ENCODE measurements around the gene SASH1. TPM values are rescaled to one million over a fixed set of nuclear protein-coding genes. Genes with fewer than 3 reads are reported as not detected.
A peak's percentile ranks its signal among the peaks of the same experiment; 100 is the strongest.

Gene SASH1
- total RNA-seq, 5 donors from 2014 or later (not counting 1 experiment from before 2014, with no cell fraction given): 0.26 to 5.5 (median 0.95) TPM

DNA sequence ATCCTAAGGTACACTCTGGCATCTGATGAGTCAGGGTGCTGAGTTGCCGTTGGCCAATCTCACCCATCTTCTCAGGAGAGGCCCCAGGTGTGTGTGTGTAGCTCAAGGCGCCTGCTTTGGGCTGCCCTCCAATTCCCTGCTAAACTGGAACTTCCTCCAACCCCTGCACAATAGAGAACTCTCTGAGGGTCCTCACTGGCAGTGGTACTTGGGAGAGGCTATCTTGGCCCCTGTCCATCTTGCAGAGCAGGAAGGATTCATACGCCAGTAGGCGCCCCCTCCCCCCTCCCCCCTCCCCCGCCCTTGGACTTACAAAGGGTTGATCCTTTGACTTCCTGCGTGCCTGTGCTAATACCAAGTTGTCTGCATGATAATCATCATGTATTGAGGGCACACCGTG is 173.6 kb downstream of the SASH1 start:
- Histone ChIP-seq H3K4me3 (ENCODE audit: control insufficient read depth in 1 of 2, extremely low read depth in 1 of 2, low read length in 1 of 2) (no peak overlapping the region), H3K27me3 (replicated peaks in 1 of 2; ENCODE audit: control insufficient read depth in 2 of 2, extremely low read depth in 1 of 2, insufficient read depth in 2 of 2, low read length in 1 of 2) (peaks cover 0 to 23% of the 10 kb centered on the region in 2 experiments), H3K4me1 (ENCODE audit: control insufficient read depth in 1 of 2, extremely low read depth in 1 of 2, insufficient read depth in 2 of 2, low read length in 2 of 2) (no peaks in the 10 kb centered on the region), H3K27ac (ENCODE audit: low read length) (no peak overlapping the region), H3K9me3 (no peaks in the 10 kb centered on the region), H3K36me3 (ENCODE audit: control insufficient read depth in 2 of 2, extremely low read depth in 1 of 2, insufficient read depth in 1 of 2, low read length in 1 of 2) (no peaks in the 10 kb centered on the region)
- no peak overlapping the region for H3K27ac Mint-ChIP-seq
- CTCF ChIA-PET: no interaction called here
- H3K36me3 Mint-ChIP-seq: no peaks in the 10 kb centered on the region
- 89% methylated on average over 3 of the region's 7 CpGs for WGBS (ENCODE audit: insufficient coverage)
- POLR2A ChIA-PET: no interaction called here
- no peak overlapping the region for H3K4me3 Mint-ChIP-seq
- H3K9me3 Mint-ChIP-seq: no peaks in the 10 kb centered on the region
- no peak for ATAC-seq (replicated peaks in 1 of 4)
- H3K4me1 Mint-ChIP-seq: no peaks in the 10 kb centered on the region
- no peak for DNase-seq
- H3K27me3 Mint-ChIP-seq: peaks cover 10 to 25% of the 10 kb centered on the region in 2 donors

DNA sequence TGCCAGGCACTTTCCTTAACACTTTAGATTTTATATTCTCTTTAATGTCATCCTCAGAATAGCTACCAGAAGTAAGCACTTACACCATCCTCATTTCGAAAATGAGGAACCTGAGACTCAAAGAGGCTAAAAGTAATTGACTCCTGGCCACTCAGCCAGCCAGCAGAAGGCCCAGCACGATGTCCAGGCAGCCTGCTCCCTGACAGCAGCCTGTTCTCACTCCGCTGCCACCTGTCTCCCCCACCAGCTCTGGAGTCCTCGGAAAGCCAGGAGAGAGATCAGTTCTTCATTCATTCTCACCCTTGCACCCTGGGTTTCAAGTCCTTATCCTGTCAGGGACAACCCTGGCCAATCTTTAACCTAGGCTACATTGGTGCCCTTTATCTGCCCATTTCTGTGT is 174.0 kb downstream of the SASH1 start:
- ChIA-PET POLR2A (no interaction called here), CTCF (no interaction called here)
- H3K27ac ChIP-seq (ENCODE audit: low read length): no peak overlapping the region
- DNase-seq (no peak), ATAC-seq (replicated peaks in 1 of 4) (no peak)
- H3K4me3 ChIP-seq (ENCODE audit: control insufficient read depth in 1 of 2, extremely low read depth in 1 of 2, low read length in 1 of 2): no peak overlapping the region
- H3K4me1 ChIP-seq (ENCODE audit: control insufficient read depth in 1 of 2, extremely low read depth in 1 of 2, insufficient read depth in 2 of 2, low read length in 2 of 2): no peaks in the 10 kb centered on the region
- no peak overlapping the region for H3K27ac Mint-ChIP-seq
- 59% methylated on average over 4 of the region's 4 CpGs for WGBS (ENCODE audit: insufficient coverage)
- no peaks in the 10 kb centered on the region for H3K9me3 ChIP-seq
- no peaks in the 10 kb centered on the region for H3K9me3 Mint-ChIP-seq
- peaks cover 10 to 23% of the 10 kb centered on the region in 2 donors for H3K27me3 Mint-ChIP-seq
- peaks cover 0 to 2% (median 0%) of the 10 kb centered on the region in 3 donors for H3K4me1 Mint-ChIP-seq
- peaks cover 0 to 23% of the 10 kb centered on the region in 2 experiments for H3K27me3 ChIP-seq (replicated peaks in 1 of 2; ENCODE audit: control insufficient read depth in 2 of 2, extremely low read depth in 1 of 2, insufficient read depth in 2 of 2, low read length in 1 of 2)
- H3K36me3 Mint-ChIP-seq: no peaks in the 10 kb centered on the region
- H3K4me3 Mint-ChIP-seq: no peak overlapping the region
- no peaks in the 10 kb centered on the region for H3K36me3 ChIP-seq (ENCODE audit: control insufficient read depth in 2 of 2, extremely low read depth in 1 of 2, insufficient read depth in 1 of 2, low read length in 1 of 2)

DNA sequence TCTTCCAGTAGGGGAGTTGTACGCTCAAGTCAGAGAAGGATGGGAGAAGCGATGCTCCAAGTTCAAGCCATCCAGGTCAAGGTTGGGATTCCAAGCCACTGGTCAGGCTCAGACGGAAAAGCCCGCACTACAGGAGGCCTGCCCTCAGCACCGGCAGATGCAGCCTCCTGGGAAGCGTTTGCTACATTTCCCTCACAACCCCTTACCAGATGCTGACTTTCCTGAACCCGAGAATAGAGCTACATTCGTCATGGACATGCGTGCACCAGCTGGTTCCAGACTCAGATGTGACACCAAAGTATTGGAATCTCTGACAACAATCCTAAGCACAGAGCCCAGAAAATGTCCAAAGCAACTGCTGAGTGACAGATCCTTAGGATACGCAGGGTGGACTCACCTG is 174.8 kb downstream of the SASH1 start:
- CTCF ChIA-PET: no interaction called here
- Mint-ChIP-seq H3K36me3 (no peaks in the 10 kb centered on the region), H3K27ac (no peak overlapping the region), H3K4me1 (peaks cover 0 to 2% (median 0%) of the 10 kb centered on the region in 3 donors), H3K27me3 (peaks cover 10 to 22% of the 10 kb centered on the region in 2 donors), H3K4me3 (no peak overlapping the region), H3K9me3 (no peaks in the 10 kb centered on the region)
- no peaks in the 10 kb centered on the region for H3K4me1 ChIP-seq (ENCODE audit: control insufficient read depth in 1 of 2, extremely low read depth in 1 of 2, insufficient read depth in 2 of 2, low read length in 2 of 2)
- POLR2A ChIA-PET: no interaction called here
- H3K36me3 ChIP-seq (ENCODE audit: control insufficient read depth in 2 of 2, extremely low read depth in 1 of 2, insufficient read depth in 1 of 2, low read length in 1 of 2): no peaks in the 10 kb centered on the region
- no peak overlapping the region for H3K4me3 ChIP-seq (ENCODE audit: control insufficient read depth in 1 of 2, extremely low read depth in 1 of 2, low read length in 1 of 2)
- WGBS (ENCODE audit: insufficient coverage): 89% methylated on average over 10 of the region's 10 CpGs
- ATAC-seq (replicated peaks in 1 of 4): no peak
- H3K27ac ChIP-seq (ENCODE audit: low read length): no peak overlapping the region
- no peak for DNase-seq
- H3K9me3 ChIP-seq: no peaks in the 10 kb centered on the region
- H3K27me3 ChIP-seq (replicated peaks in 1 of 2; ENCODE audit: control insufficient read depth in 2 of 2, extremely low read depth in 1 of 2, insufficient read depth in 2 of 2, low read length in 1 of 2): peaks cover 0 to 23% of the 10 kb centered on the region in 2 experiments

DNA sequence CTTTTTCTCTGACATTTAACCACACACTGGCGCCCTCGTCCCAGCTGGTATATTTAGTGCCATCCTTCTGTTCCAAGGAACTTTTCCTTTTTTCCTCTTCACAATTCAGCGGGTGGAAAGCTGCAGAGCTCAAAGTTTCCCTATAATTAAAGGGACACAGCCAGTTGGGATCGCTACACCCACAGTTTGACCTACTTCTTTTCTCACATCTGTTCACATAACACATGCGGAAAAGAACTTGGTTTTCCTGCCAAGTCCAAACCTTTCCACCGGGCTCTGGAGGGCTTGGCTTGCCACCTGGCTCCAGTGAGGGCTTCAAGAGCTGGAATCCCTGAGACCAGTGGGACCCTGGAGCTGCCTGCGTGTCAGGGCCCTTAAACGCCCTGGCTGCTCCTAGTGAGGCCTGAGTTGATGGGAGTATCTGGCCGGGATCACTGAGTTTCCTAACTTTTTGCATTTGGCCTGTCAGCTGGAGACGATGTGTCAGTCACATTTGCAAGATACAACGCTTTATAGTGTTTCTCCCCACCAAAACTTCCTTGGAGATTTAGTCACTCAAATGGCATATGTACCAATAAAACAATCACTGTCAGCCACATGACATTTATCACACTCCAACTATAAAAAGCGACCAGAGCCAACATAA is 176.0 kb downstream of the SASH1 start:
- H3K4me3 Mint-ChIP-seq: no peak overlapping the region
- Histone ChIP-seq H3K4me3 (ENCODE audit: control insufficient read depth in 1 of 2, extremely low read depth in 1 of 2, low read length in 1 of 2) (no peak overlapping the region), H3K9me3 (no peaks in the 10 kb centered on the region), H3K27me3 (replicated peaks in 1 of 2; ENCODE audit: control insufficient read depth in 2 of 2, extremely low read depth in 1 of 2, insufficient read depth in 2 of 2, low read length in 1 of 2) (peaks cover 0 to 17% of the 10 kb centered on the region in 2 experiments), H3K27ac (ENCODE audit: low read length) (no peak overlapping the region), H3K4me1 (ENCODE audit: control insufficient read depth in 1 of 2, extremely low read depth in 1 of 2, insufficient read depth in 2 of 2, low read length in 2 of 2) (no peaks in the 10 kb centered on the region), H3K36me3 (ENCODE audit: control insufficient read depth in 2 of 2, extremely low read depth in 1 of 2, insufficient read depth in 1 of 2, low read length in 1 of 2) (no peaks in the 10 kb centered on the region)
- POLR2A ChIA-PET: interaction anchor here in 1 of 2 donors (0.5 kb wide), 1 partner anchor 37 kb away, joined by 3 read pairs; no protein-coding TSS in a partner anchor
- 85% methylated on average over 9 of the region's 12 CpGs for WGBS (ENCODE audit: insufficient coverage)
- peaks cover 5 to 13% of the 10 kb centered on the region in 2 donors for H3K27me3 Mint-ChIP-seq
- CTCF ChIA-PET: no interaction called here
- ATAC-seq (replicated peaks in 1 of 4) (no peak), DNase-seq (no peak)
- H3K4me1 Mint-ChIP-seq: peaks cover 0 to 2% (median 0%) of the 10 kb centered on the region in 3 donors
- no peaks in the 10 kb centered on the region for H3K9me3 Mint-ChIP-seq
- H3K27ac Mint-ChIP-seq: no peak overlapping the region
- no peaks in the 10 kb centered on the region for H3K36me3 Mint-ChIP-seq

DNA sequence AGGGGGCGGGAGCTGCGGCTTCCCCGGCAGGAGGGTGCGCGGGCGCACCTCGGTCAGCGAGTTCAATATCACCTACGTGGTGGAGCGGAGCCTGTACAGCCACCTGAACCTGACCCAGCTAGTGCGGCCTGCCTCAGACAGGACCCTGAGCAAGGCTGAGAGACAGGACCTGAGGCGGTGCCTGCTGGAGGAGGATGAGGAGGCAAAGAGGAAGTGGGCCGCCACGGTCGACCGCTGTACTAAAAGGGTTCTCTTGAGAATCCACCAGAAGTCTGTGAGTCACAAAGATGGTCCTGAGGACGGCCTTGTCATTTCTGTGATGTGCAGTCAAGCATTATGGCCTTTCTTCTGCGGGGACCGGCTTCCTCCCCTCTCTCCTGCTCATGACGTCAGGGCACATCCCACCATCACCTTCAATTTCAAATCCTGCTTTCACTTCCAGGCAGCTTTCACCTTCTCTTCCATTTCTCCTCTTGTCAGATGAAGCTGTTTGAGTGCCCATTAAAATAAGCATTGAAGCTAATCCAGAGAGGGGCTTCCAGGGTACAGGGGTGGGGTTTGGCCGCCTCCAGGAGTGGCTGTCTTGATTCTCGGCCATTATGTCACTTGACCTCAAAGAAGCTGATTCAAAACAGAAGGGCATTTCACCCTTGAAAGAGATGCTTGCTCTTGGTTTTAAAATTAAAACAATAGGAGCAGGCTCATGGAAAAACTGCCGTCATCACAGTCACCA is 177.6 kb downstream of the SASH1 start:
- no peaks in the 10 kb centered on the region for H3K36me3 Mint-ChIP-seq
- no peak overlapping the region for H3K27ac ChIP-seq (ENCODE audit: low read length)
- POLR2A ChIA-PET: no interaction called here
- H3K9me3 ChIP-seq: no peaks in the 10 kb centered on the region
- H3K4me1 ChIP-seq (ENCODE audit: control insufficient read depth in 1 of 2, extremely low read depth in 1 of 2, insufficient read depth in 2 of 2, low read length in 2 of 2): peaks cover 0 to 3% of the 10 kb centered on the region in 2 experiments
- H3K4me3 ChIP-seq (ENCODE audit: control insufficient read depth in 1 of 2, extremely low read depth in 1 of 2, low read length in 1 of 2): no peak overlapping the region
- ATAC-seq (replicated peaks in 1 of 4) (peak in 1 of 4 experiments; percentile 24), DNase-seq (no peak)
- H3K27ac Mint-ChIP-seq: no peak overlapping the region
- no peak overlapping the region for H3K4me3 Mint-ChIP-seq
- H3K36me3 ChIP-seq (ENCODE audit: control insufficient read depth in 2 of 2, extremely low read depth in 1 of 2, insufficient read depth in 1 of 2, low read length in 1 of 2): no peaks in the 10 kb centered on the region
- H3K4me1 Mint-ChIP-seq: peaks cover 0 to 2% (median 0%) of the 10 kb centered on the region in 3 donors
- CTCF ChIA-PET: no interaction called here
- H3K9me3 Mint-ChIP-seq: no peaks in the 10 kb centered on the region
- peaks cover 0 to 12% of the 10 kb centered on the region in 2 experiments for H3K27me3 ChIP-seq (replicated peaks in 1 of 2; ENCODE audit: control insufficient read depth in 2 of 2, extremely low read depth in 1 of 2, insufficient read depth in 2 of 2, low read length in 1 of 2)
- H3K27me3 Mint-ChIP-seq: peaks cover 4 to 7% of the 10 kb centered on the region in 2 donors
- 94% methylated on average over 21 of the region's 23 CpGs for WGBS (ENCODE audit: insufficient coverage)

DNA sequence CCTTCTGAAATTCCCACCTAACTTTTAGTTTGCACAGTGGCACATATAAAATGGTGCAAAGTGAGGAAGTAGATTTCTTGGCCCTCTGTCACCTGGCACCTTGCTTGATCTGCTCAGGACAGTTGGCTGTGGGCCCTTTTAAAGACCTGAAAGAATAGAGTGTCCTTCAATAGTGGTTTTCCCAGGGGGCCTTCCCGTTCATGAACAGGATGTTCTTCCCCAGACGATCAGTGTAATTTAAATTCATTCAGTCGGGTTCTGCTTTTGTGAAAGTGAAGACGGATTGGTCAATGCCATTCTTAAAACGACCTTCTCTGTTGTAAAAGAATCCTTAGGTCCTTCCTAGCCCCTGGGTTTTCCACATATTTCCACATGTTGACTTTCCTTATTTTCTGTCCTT is 178.5 kb downstream of the SASH1 start:
- Mint-ChIP-seq H3K27ac (no peak overlapping the region), H3K9me3 (no peaks in the 10 kb centered on the region)
- no peak for ATAC-seq (replicated peaks in 1 of 4)

More for the DNA sequence above, 178.5 kb downstream of the SASH1 start:
- Mint-ChIP-seq H3K36me3 (no peaks in the 10 kb centered on the region), H3K4me3 (no peak overlapping the region), H3K4me1 (peaks cover 0 to 2% (median 0%) of the 10 kb centered on the region in 3 donors), H3K27me3 (peaks cover 4% of the 10 kb centered on the region in 2 donors)
- peaks cover 0 to 12% of the 10 kb centered on the region in 2 experiments for H3K27me3 ChIP-seq (replicated peaks in 1 of 2; ENCODE audit: control insufficient read depth in 2 of 2, extremely low read depth in 1 of 2, insufficient read depth in 2 of 2, low read length in 1 of 2)
- no peaks in the 10 kb centered on the region for H3K9me3 ChIP-seq
- POLR2A ChIA-PET: no interaction called here
- H3K4me1 ChIP-seq (ENCODE audit: control insufficient read depth in 1 of 2, extremely low read depth in 1 of 2, insufficient read depth in 2 of 2, low read length in 2 of 2): peaks cover 0 to 3% of the 10 kb centered on the region in 2 experiments
- CTCF ChIA-PET: no interaction called here
- H3K27ac ChIP-seq (ENCODE audit: low read length): no peak overlapping the region
- H3K4me3 ChIP-seq (ENCODE audit: control insufficient read depth in 1 of 2, extremely low read depth in 1 of 2, low read length in 1 of 2): no peak overlapping the region
- H3K36me3 ChIP-seq (ENCODE audit: control insufficient read depth in 2 of 2, extremely low read depth in 1 of 2, insufficient read depth in 1 of 2, low read length in 1 of 2): no peaks in the 10 kb centered on the region
- 80% methylated on average over 4 of the region's 5 CpGs for WGBS (ENCODE audit: insufficient coverage)
- DNase-seq: no peak

Data from T-cell (primary cell).